Measurements from ENCODE around the gene IFNK.
A peak's percentile ranks its signal among the peaks of the same experiment; 100 is the strongest.

IFNK gene

GRCh38 chr9:27563738-27564430 is 39.8 kb downstream of the IFNK start:
- H4K20me1 ChIP-seq (ENCODE audit: insufficient read depth, low read length): no peaks in the 10 kb centered on the region
- peaks cover 24% of the 10 kb centered on the region for H3K36me3 ChIP-seq (replicated peaks; ENCODE audit: low read depth, low read length)
- H3K79me2 ChIP-seq (ENCODE audit: low read length): no peaks in the 10 kb centered on the region
- H3K9me3 ChIP-seq (ENCODE audit: insufficient read depth, low read length): no peaks in the 10 kb centered on the region
- H3K9ac ChIP-seq (ENCODE audit: low read length): no peak overlapping the region
- H2AFZ ChIP-seq (ENCODE audit: low read depth, low read length): no peak overlapping the region
- peaks cover 25% of the 10 kb centered on the region for H3K4me1 ChIP-seq (ENCODE audit: low read length)
- peak overlapping the region; percentile 65 for H3K4me2 ChIP-seq (ENCODE audit: low read length)
- H3K27ac ChIP-seq (ENCODE audit: low read length): peak overlapping the region; percentile 69
- TF ChIP-seq CTCF (IDR thresholded peaks at IDR 0.05; ENCODE audit: low read depth, low read length) (no peak), EZH2phosphoT487 (IDR thresholded peaks at IDR 0.05; ENCODE audit: low read depth) (no peak)
- H3K4me3 ChIP-seq (ENCODE audit: low read length): peak overlapping the region; percentile 20; the same call in 1 of the 2 replicates
- H3K27me3 ChIP-seq (ENCODE audit: low read depth, low read length): no peaks in the 10 kb centered on the region

- Histone ChIP-seq H3K9ac (ENCODE audit: low read length) (no peak overlapping the region), H3K27ac (ENCODE audit: low read length) (peak overlapping the region; percentile 69), H3K4me2 (ENCODE audit: low read length) (peak overlapping the region; percentile 65), H4K20me1 (ENCODE audit: insufficient read depth, low read length) (no peaks in the 10 kb centered on the region), H3K27me3 (ENCODE audit: low read depth, low read length) (no peaks in the 10 kb centered on the region), H2AFZ (ENCODE audit: low read depth, low read length) (no peak overlapping the region), H3K4me3 (ENCODE audit: low read length) (no peak overlapping the region), H3K9me3 (ENCODE audit: insufficient read depth, low read length) (no peaks in the 10 kb centered on the region), H3K36me3 (replicated peaks; ENCODE audit: low read depth, low read length) (peaks cover 24% of the 10 kb centered on the region), H3K79me2 (ENCODE audit: low read length) (no peaks in the 10 kb centered on the region), H3K4me1 (ENCODE audit: low read length) (peaks cover 25% of the 10 kb centered on the region)
- TF ChIP-seq EZH2phosphoT487 (IDR thresholded peaks at IDR 0.05; ENCODE audit: low read depth): no peak
- no peak for TF ChIP-seq CTCF (IDR thresholded peaks at IDR 0.05; ENCODE audit: low read depth, low read length)
Observed at GRCh38 chr9:27564670-27565069, 40.6 kb downstream of the IFNK start.

GRCh38 chr9:27565696-27566095 is 41.6 kb downstream of the IFNK start:
- Histone ChIP-seq H3K9me3 (ENCODE audit: insufficient read depth, low read length) (no peaks in the 10 kb centered on the region), H3K9ac (ENCODE audit: low read length) (no peak overlapping the region), H2AFZ (ENCODE audit: low read depth, low read length) (no peak overlapping the region), H3K79me2 (ENCODE audit: low read length) (no peaks in the 10 kb centered on the region), H3K4me2 (ENCODE audit: low read length) (no peak overlapping the region), H3K36me3 (replicated peaks; ENCODE audit: low read depth, low read length) (peaks cover 24% of the 10 kb centered on the region), H3K4me1 (ENCODE audit: low read length) (peaks cover 25% of the 10 kb centered on the region), H4K20me1 (ENCODE audit: insufficient read depth, low read length) (no peaks in the 10 kb centered on the region), H3K27ac (ENCODE audit: low read length) (no peak overlapping the region), H3K4me3 (ENCODE audit: low read length) (no peak overlapping the region), H3K27me3 (ENCODE audit: low read depth, low read length) (no peaks in the 10 kb centered on the region)
- TF ChIP-seq EZH2phosphoT487 (IDR thresholded peaks at IDR 0.05; ENCODE audit: low read depth) (no peak), CTCF (IDR thresholded peaks at IDR 0.05; ENCODE audit: low read depth, low read length) (no peak)

GRCh38 chr9:27566118-27566517 is 42.0 kb downstream of the IFNK start:
- TF ChIP-seq EZH2phosphoT487 (IDR thresholded peaks at IDR 0.05; ENCODE audit: low read depth) (no peak), CTCF (IDR thresholded peaks at IDR 0.05; ENCODE audit: low read depth, low read length) (no peak)
- no peak overlapping the region for H3K9ac ChIP-seq (ENCODE audit: low read length)
- no peaks in the 10 kb centered on the region for H4K20me1 ChIP-seq (ENCODE audit: insufficient read depth, low read length)
- H3K36me3 ChIP-seq (replicated peaks; ENCODE audit: low read depth, low read length): peaks cover 21% of the 10 kb centered on the region
- no peak overlapping the region for H3K4me2 ChIP-seq (ENCODE audit: low read length)
- H3K27me3 ChIP-seq (ENCODE audit: low read depth, low read length): no peaks in the 10 kb centered on the region
- H3K4me1 ChIP-seq (ENCODE audit: low read length): peaks cover 25% of the 10 kb centered on the region
- no peak overlapping the region for H2AFZ ChIP-seq (ENCODE audit: low read depth, low read length)
- H3K4me3 ChIP-seq (ENCODE audit: low read length): no peak overlapping the region
- no peaks in the 10 kb centered on the region for H3K79me2 ChIP-seq (ENCODE audit: low read length)
- no peak overlapping the region for H3K27ac ChIP-seq (ENCODE audit: low read length)
- H3K9me3 ChIP-seq (ENCODE audit: insufficient read depth, low read length): no peaks in the 10 kb centered on the region

All from OCI-LY3 (cell line).